SK-N-MC (cell line): ENCODE results near the gene SP5.

Source experiments
- DNase-seq: peaks from one replicate; pipeline ENCODE4 v3.0.0-alpha.2; 2011; ENCODE audit warnings: low read depth, low spot score
- H3K27ac ChIP-seq: fragments of 200-600 bp; sonication (generic); 2 replicates; pipeline ENCODE4 v1.5.1; 2016; ENCODE audit warnings: mixed run types
- H3K36me3 ChIP-seq: fragments of 200-600 bp; sonication (generic); 2 replicates; pipeline ENCODE4 v1.6.1; 2017; ENCODE audit warnings: antibody characterized with exemption, low read length, mixed read lengths; ENCODE audit not compliant: insufficient read depth
- H3K4me3 ChIP-seq: fragments of 200-600 bp; sonication (generic); 2 replicates; pipeline ENCODE4 v1.5.1; 2016
- H3K9ac ChIP-seq: fragments of 200-600 bp; sonication (generic); 2 replicates; pipeline ENCODE4 v1.8.0; 2017; ENCODE audit warnings: mixed run types, mixed read lengths; ENCODE audit not compliant: insufficient read length
- H3K9me3 ChIP-seq: fragments of 200-600 bp; sonication (generic); 2 replicates; pipeline ENCODE4 v1.6.1; 2017; ENCODE audit warnings: low read depth, mild to moderate bottlenecking, antibody characterized with exemption, low read length, moderate library complexity, mixed read lengths
- EZH2 ChIP-seq: fragments of 200-600 bp; sonication (generic); IDR thresholded peaks from one replicate; pipeline ENCODE4 v1.6.1; 2017; ENCODE audit warnings: antibody characterized with exemption
- FOXP2 ChIP-seq: optimal IDR thresholded peaks from 2 replicates; pipeline ENCODE3; 2011; ENCODE audit warnings: mild to moderate bottlenecking, moderate library complexity; ENCODE audit not compliant: insufficient read depth; ENCODE audit errors: extremely low read length, control extremely low read depth
- POLR2AphosphoS5 ChIP-seq: IDR thresholded peaks from 2 replicates; pipeline ENCODE4 v1.6.1; 2012; ENCODE audit warnings: mild to moderate bottlenecking, low read depth, low read length, borderline replicate concordance

SP5 gene

DNA sequence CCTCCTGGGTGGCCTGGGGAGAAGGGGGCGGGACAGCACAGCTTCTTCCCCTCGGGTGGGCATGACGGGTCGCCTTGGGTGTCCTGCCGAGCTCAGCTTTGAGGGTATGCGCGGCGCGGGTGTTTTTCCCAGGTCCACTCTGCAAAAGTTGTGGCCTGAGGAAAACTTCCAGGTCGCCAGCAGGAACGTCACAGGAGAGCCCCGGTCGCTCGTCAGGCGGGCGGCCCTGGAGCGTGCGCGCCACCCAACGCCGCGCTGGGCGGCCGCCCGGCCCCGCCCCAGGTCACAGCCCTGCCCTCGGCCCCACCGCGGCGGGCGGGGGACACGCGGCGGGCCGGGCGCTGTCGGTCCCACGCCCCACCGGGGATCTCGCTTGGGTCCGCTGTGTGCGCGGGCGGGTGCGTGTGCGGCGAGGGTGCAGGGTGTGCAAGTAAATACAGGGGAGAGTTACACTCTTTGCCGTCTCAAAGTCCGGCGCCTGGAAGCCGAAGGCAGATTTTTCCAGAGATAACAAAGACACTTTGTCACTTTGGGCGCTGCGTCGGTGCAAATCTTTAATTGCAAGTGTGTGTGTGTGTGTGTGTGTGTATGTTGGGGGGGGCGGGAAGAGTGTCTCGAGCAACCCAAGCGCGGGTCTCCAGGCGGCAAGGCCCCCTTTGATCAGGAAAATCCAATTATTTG lies 616 bp upstream of the SP5 start:
- H3K9me3 ChIP-seq, result no peaks in the 10 kb centered on the region
- no peak overlapping the region for H3K27ac ChIP-seq
- DNase-seq, result no peak
- no peaks in the 10 kb centered on the region for H3K36me3 ChIP-seq
- no peak for TF ChIP-seq EZH2
- H3K9ac ChIP-seq, result no peak overlapping the region
- H3K4me3 ChIP-seq, result peak overlapping the region; percentile 61

GRCh38 chr2:170715932-170716777 lies 1.0 kb downstream of the SP5 start:
- H3K27ac ChIP-seq, result no peak overlapping the region
- no peak for DNase-seq
- H3K9ac ChIP-seq, result no peak overlapping the region
- TF ChIP-seq FOXP2 (no peak), POLR2AphosphoS5 (no peak), EZH2 (no peak)
- no peaks in the 10 kb centered on the region for H3K36me3 ChIP-seq
- H3K9me3 ChIP-seq, result no peaks in the 10 kb centered on the region
- H3K4me3 ChIP-seq, result no peak overlapping the region

DNA sequence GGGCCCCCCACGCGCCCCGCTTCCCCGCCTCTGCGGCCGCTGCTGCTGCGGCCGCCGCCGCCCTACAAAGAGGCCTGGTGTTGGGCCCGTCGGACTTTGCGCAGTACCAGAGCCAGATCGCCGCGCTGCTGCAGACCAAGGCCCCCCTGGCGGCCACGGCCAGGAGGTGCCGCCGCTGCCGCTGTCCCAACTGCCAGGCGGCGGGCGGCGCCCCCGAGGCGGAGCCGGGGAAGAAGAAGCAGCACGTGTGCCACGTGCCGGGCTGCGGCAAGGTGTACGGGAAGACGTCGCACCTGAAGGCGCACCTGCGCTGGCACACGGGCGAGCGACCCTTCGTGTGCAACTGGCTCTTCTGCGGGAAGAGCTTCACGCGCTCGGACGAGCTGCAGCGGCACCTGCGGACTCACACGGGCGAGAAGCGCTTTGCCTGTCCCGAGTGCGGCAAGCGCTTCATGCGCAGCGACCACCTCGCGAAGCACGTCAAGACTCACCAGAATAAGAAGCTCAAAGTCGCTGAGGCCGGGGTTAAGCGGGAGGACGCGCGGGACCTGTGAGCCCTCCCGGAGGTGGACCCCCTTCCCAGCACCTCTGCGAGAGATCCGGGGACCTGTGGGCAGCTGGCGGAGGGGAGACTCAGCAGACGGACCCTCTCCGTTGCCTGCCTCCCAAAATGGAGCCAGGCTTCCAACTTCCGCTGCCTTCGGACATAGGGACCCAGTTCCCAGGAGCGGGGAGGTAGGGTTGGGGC lies 1.9 kb downstream of the SP5 start:
- H3K4me3 ChIP-seq, result no peak overlapping the region
- no peaks in the 10 kb centered on the region for H3K9me3 ChIP-seq

GRCh38 chr2:170717599-170717963 lies 2.4 kb downstream of the SP5 start:
- H3K4me3 ChIP-seq, result no peak overlapping the region

More for the DNA sequence above, 1.9 kb downstream of the SP5 start:
- Histone ChIP-seq H3K27ac (no peak overlapping the region), H3K36me3 (no peaks in the 10 kb centered on the region), H3K9ac (no peak overlapping the region)
- TF ChIP-seq FOXP2 (no peak), EZH2 (no peak), POLR2AphosphoS5 (no peak)
- DNase-seq, result no peak

GRCh38 chr2:170717991-170718589 lies 3.0 kb downstream of the SP5 start:
- no peak overlapping the region for H3K9ac ChIP-seq
- no peak overlapping the region for H3K27ac ChIP-seq
- no peaks in the 10 kb centered on the region for H3K9me3 ChIP-seq
- TF ChIP-seq EZH2 (no peak), FOXP2 (no peak), POLR2AphosphoS5 (no peak)
- no peak for DNase-seq
- H3K36me3 ChIP-seq, result no peaks in the 10 kb centered on the region
- H3K4me3 ChIP-seq, result no peak overlapping the region

More at GRCh38 chr2:170717599-170717963, 2.4 kb downstream of the SP5 start:
- Histone ChIP-seq H3K27ac (no peak overlapping the region), H3K9ac (no peak overlapping the region), H3K36me3 (no peaks in the 10 kb centered on the region), H3K9me3 (no peaks in the 10 kb centered on the region)
- TF ChIP-seq EZH2 (no peak), POLR2AphosphoS5 (no peak), FOXP2 (no peak)
- DNase-seq, result no peak

DNA sequence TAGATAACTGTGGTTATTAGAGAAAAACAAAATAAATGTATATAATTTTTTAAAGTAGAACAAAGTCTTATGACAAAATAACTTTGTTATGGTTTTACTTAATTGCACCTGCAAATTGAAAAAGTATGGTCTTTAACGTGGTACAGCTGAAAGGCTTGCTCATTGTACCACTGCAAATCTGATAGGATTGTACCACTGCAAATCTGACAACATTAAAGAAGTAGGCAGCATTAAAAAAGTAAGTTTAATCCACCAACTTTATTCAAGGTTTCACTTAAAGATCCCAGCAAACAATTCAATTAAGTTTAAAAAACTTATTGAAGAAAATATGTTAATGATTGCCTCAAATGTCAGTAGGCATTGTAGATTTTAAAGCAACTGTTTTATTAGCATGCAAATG lies 4.7 kb downstream of the SP5 start:
- Histone ChIP-seq H3K4me3 (no peak overlapping the region), H3K36me3 (no peaks in the 10 kb centered on the region)
- TF ChIP-seq FOXP2 (no peak), EZH2 (no peak), POLR2AphosphoS5 (no peak)

DNA sequence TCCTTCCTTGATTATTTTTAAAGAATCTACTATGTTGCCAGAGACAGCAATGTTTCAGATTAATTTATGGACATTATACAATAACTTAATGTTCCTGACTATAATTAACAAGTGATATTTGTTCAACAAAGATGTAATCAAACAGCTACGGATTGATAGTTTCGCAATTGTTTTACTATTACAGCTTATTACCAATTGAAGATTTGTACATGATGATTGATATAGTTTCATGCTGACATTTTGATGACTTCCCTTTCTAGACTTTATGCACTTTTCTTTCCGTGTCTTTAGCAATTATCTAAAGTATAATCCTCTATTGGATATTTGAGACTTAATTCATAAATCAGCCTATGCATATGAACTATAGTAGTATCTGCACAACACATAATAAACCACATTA lies 6.5 kb downstream of the SP5 start:
- H3K36me3 ChIP-seq, result no peaks in the 10 kb centered on the region
- no peak overlapping the region for H3K27ac ChIP-seq
- no peak overlapping the region for H3K9ac ChIP-seq
- H3K4me3 ChIP-seq, result no peak overlapping the region
- no peaks in the 10 kb centered on the region for H3K9me3 ChIP-seq
- no peak for TF ChIP-seq FOXP2
- TF ChIP-seq POLR2AphosphoS5, result no peak
- TF ChIP-seq EZH2, result no peak
- no peak for DNase-seq

More for the DNA sequence above, 4.7 kb downstream of the SP5 start:
- Histone ChIP-seq H3K9me3 (no peaks in the 10 kb centered on the region), H3K9ac (no peak overlapping the region), H3K27ac (no peak overlapping the region)
- no peak for DNase-seq

DNA sequence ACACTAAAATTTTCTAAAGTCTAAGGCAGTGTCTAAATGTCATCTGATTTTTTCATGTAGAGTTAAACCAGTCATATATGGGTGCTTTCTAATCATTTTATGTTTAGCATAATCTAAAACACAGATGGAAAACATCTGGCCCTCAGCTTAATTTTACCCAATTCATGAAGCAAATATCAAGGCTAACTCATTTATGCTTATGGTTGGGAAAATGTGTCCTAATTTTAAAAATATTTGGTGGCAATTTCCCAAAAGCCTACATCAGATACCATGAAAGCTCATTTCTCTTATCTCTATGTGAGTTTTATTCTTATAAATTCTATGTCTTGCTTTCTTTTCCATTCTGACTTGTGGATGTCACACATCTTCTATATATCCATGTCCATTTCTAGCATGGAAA lies 7.2 kb downstream of the SP5 start:
- H3K4me3 ChIP-seq, result no peak overlapping the region
- H3K27ac ChIP-seq, result no peak overlapping the region
- no peaks in the 10 kb centered on the region for H3K9me3 ChIP-seq
- DNase-seq, result no peak
- TF ChIP-seq FOXP2 (no peak), EZH2 (no peak)
- no peaks in the 10 kb centered on the region for H3K36me3 ChIP-seq
- H3K9ac ChIP-seq, result no peak overlapping the region
